Measurements from ENCODE around the gene GHR.

Gene GHR

DNA sequence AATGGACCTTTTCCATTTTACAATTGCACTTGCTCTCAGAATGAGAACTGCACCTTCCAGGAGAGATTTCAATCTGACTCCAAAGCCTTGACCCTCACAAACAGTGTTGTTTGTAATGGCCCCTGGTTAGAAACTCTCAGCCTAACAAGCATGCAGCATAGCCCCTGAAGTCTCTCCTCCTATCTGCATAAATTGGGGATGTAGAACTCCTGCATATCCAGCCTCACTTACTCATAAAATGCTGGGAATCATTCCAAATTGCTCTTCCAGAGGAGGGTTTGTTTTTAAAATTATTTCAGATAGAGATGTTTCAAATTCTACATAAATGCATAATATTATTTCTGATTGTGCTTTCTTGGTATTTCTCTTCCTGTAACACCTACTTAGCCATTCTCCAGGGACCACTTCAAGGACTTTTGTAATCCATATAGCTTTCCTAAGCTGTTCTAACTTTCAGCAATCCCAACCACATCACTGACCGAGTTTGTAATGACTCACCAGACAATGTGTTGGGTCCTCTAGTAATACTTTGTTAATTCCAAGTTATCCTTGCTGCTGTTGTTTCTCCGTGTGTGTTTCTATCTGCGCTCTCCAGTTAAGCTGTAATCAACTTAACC is 189.6 kb downstream of the GHR start:
- no peak for DNase-seq

DNA sequence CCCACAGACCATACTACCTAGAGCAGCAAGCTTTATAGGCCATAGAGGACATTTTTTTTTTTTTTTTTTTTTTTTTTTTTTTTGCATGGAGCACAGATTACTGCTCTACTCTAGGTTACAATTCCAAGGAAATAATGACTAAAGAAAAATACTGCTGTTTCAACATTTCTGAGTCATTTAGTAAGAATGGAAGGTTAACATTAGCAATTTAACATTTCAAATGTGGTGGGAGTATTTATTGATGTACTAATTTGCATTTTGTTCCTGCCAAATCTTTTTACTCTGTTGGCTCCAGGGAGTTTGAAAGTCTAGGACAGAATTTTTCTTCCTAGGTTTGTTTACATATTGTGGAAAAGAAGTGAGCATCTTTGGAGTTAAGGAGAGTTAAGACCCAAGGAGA is 191.3 kb downstream of the GHR start:
- no peak for DNase-seq

DNA sequence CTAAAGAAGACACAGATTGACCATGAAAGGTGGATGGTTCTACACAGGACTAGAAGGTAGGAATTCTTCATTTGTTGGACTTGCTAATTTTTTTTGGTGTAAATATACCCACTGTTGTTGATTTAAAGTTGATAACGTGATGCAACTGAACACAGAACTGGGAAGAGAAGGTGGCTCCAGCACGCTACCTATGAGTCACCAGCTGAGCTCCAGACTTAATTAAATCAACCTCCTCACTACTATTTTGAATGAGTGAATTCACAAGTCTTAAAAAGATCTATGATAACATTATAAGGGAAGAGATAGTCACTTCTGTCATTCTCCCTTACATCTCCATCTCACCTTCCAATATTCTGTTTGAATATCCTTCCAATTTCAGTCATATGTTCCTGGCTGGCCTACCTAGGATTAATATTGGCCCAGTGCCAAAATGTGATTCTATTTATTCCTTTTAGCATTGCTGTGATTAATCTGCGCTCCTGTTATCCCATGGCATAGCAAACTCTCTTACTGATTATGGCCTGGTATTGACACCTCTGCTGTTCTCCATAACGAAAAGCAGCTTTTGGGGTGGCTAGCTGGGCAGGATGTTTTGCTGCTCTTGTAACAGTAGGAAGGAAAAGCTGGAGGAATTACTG is 197.5 kb downstream of the GHR start:
- DNase-seq, result no peak

DNA sequence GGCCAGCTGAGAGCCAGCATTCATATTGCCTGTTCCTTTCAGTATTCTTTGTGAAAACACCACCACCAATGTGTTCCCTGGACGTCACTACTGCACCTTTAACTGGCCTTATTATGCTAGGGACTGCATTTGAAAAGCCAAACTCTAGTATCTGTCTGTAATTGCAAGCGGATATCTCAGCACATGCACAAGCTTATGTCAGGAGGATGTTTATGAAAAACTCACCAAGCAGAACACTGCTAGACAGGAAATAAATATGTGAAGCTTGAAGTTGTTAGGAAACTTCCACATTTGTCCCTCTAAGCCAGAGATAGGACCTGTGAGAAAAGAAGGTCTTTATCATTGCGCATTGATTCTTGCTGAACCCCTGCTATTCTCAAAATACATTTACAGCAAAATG is 198.0 kb downstream of the GHR start:
- DNase-seq, result no peak

DNA sequence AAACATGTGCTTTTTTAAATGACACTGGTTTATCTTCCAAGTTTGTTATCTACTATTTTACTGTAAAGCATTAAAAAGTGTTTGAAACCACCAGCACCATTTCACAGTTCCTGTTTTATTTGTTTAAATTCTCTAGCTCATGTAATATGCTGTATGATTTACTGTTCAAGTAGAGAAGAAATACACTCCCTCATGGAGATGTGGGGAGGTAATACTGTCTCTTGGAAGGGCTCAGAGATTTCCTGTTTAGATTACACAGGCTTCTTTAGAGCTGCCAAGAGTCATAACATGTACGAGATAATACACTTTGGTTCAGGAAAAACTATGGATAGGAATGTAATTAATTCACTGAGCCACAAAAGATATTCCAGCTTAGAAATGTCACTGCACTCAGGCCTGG is 198.4 kb downstream of the GHR start:
- DNase-seq, result no peak

DNA sequence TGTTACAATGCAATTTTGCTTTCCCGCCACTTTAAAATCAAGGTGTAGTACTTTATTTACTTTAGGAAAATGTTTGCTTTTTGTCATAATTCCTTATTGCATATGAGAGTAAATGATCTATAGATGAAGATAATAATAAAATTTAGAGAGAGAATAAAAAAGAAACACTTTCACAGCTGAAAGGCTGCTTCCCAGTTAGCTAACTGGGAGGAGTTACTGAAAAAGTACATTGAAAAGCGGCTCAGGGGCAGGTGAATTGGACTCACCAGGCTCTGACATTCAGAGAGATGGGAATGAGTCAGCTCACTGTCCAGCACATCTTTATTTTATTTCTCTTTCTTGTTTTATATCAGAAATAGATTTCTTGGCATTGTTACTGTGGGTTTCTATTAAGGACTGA is 201.7 kb downstream of the GHR start:
- DNase-seq, result no peak

DNA sequence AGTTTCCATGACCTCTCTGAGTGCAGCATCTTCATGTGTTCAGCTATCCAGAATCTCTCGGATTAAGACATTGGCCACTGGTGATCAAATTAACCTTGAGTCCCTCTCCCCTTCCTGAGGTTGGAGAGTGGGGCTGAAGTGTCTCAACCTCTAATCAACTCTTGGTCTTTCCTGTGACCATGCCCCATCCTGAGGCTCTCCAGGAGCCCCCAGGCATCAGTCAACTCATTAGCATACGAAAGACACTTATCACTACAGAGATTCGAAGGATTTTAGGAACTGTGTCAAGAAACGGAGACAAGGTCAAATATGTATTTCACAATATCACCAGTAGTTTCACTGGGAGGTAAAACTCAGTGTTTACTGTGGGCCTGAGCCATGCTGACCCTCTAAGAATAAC is 203.2 kb downstream of the GHR start:
- DNase-seq, result no peak

DNA sequence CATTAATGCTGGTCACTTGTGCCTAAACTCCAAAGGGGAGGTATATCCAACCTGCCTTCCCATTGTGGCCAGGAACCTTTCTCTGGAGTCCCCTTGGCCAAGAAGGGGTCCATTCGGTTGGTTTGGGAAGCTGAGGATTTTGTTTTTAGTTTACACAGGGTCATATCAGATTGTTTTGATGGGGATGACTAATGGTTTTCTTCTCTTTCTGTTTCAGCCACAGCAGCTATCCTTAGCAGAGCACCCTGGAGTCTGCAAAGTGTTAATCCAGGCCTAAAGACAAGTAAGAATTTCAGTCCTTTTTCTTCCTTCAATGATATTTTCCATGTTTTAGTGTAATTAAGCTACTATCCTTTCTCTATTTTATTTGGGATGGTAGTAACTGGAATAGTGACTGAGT is 205.6 kb downstream of the GHR start:
- no peak for DNase-seq

DNA sequence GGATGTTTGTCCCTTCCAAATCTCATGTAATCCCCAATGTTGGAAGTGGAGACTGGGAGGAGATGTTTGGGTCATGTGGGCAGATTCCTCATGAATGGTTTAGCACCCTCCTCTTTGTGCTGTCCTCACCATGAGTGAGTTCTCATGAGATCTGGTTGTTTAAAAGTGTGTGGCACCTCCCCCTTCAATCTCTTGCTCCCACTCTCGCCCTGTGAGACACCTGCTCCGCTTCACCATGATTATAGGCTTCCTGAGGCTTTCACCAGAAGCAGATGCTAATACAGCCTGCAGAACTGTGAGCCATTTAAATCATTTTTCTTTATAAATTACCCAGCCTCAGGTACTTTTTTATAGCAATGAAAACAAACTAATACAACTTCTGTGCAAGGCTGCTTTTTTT is 206.0 kb downstream of the GHR start:
- DNase-seq, result no peak

DNA sequence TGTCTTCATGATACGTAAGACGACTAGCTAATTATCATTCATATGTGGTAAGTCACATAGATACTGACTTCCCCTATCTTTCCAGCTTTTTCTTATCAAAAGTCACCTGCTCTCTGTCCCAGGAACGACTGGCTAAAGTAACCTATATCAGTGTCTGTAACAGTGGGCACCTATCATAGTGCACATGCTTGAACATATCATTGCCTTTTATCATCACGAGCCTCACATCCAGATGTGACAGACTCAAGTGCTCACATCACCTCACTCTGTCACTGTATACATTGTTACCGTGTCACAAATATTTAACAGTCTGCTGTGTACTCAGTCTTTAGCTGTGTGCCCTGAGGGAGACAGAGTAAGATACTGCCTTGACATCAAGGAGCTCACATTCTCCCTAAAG is 208.0 kb downstream of the GHR start:
- DNase-seq, result no peak

DNA sequence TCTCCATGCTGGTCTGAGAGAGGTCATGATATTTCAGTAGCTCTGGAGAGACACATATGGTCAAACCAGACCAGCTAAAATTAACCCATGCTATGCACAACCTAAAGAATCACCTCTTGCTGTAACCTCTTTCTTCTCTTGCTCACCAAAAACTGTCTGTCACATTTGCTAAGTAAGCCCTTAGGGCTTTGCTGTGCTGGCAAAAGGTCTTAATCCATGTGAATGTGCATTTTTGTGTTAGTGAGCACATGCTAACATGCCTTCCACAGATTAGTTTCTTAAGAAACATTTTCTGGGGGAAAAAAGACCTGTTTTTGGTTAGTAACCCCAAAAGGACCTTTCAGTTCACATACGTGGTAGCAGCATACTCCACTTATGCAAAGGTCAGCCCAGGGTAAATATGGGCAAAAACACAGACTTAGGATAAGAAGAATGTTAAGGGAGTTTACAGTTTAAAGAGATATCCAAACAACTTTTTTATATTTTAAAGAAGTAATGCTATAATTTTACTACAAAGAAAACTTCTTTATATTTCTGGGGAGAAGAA is 209.2 kb downstream of the GHR start:
- DNase-seq, result no peak

DNA sequence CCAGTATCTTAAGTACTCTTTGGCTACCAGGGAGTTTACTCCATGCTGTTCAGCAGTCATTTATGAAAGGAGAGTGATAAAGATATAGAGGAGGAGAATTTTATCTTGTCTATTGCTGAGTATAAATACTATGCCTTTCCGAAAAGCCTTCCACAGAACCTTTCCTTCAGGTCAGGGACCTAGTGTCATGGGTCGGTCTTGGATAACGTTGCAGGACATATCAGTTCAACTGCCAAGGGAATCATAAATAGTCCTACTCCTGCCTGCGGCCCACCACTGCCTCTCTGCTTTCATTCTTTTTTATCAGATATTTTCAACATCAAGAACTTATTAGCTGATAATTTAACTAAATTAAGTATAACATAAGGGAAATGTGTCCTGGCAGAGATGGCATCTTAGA is 211.3 kb downstream of the GHR start:
- DNase-seq, result no peak

DNA sequence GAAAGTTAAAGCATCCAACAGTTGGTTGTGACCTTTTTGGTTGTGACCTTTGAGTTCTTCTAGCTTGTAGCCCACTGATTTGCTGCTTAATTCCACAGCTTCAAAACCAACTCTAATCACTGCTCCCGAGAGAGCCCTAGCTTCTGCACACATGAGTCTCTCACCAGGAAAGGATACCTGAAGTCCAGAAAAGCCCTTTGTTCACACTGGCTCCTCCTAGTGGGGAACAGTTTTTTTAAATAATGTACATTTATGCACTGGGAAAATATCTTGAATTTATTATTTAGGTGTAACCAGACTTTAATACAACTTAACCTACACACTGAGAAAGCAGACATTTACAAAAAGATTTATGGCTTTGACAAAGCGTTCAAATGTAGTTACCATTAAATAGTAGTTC is 213.2 kb downstream of the GHR start:
- DNase-seq, result no peak

DNA sequence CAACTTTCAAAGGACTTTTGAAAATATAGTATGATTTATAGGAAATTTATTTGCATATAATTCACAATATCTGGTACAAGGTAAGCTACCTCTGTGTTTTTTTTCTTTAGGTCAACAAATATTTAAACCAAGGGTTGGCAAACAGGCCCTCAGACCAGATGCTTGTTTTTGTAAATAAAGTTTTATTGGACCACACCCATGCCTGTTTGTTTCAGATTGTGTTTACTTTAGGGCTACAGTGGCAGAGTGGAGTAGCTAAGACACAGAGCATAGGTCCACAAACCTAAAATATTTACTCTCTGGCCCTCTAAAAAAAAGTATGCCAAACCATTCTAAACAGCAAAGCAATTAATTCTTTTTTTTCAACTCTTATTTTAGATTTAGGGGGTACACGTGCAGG is 213.7 kb downstream of the GHR start:
- no peak for DNase-seq

DNA sequence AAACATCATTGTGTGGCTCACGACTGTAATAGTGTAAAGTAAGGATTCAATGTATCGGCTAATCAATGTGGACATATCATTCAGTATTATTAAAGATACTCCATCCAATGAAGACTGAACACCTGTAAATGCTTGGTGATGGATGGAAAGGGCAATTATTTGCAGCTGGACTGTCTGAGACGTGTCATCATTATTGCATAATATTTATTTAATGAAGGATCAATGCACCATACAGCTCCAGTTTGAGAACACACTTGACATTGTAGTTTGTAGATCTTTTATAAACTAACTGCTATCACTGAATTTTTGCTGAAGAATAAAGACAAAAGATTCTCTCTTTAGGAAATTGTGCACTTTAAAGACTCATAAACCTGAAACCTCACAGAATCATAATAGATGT is 215.7 kb downstream of the GHR start:
- no peak for DNase-seq

DNA sequence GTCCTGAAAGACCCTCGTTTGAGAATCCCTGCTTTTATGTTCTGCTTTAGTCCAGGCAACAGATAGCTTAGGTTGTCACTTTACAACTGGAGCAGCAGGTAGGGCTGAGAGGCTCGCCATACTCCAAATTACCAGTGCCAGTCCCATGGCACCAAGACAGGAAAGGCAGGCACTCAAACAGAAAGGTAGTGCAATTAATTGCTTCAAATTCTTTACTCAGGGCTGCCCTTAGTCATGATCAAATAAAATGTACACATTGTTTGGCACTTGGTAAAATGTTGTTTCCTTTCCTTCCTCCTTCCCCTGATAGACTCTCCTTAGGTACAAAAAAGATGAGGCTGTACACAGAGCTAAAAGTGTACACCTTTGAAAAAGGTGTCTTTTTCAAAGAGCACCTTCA is 217.6 kb downstream of the GHR start:
- DNase-seq, result no peak

DNA sequence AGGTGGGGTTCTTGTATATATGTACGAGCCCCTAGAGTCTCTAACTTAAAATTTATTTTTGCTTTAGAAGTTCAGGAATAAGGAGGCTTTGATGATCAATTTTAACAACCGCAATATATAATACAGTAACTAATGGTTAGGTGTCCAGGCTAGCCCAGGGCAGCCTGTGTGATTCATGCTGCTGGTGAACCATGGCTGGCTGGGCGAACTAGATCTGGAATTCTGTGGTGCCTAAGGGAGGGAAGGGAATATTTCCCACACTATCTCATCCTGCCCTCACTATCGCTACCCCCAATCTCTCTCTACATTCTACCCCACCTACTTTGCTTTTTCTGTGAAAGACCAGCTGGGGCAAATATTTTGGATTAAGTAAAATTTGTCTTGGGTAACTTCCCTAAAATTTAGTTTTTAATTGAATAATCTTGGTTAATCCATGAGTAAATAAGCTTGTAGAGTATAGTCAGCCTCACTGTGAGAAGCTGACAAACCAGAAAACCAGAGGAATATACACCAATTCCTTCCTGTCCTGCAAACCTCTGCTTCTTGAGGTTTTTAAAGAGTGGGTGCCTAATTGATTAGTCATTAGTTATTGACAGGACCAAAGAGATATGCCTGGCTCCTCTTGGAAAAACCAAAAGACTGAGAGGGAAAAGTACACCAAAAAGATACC is 218.2 kb downstream of the GHR start:
- DNase-seq, result no peak

DNA sequence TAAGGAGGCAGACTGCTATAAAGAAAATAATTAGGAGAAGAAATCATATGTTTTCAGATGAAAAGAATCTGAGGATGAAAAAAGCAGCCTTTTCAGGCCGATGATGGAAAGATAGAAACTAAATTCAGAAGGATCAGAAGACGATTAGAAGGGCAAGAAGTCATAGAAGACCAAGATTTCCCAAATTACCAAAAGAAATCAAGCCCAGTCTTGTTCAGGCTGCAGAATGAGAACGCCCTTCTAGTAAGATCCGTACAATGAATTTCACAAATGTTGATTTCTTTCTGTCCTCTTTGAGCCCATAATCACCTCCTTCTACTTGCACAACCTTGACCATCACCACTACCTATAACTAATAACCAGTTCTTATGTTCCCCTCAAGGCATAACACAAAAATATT is 218.8 kb downstream of the GHR start:
- no peak for DNase-seq

DNA sequence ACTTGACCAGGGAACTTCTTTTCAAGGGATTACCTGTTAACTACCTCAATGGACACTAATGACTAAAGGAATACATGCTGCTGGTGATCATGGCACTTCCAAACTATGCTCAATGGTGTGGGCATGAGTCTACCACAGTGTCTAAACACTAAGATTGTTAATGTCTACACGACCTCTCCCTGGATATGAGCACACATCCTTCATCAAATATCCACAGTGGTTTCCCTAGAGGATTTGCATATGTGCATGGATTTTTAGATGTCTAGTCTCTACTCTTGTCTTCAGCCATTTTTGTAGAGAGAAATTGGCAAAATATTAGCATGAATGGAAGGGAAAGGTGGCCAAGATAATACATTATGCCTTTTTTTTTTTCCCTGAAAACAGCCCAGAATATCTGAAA is 220.1 kb downstream of the GHR start:
- DNase-seq, result no peak

DNA sequence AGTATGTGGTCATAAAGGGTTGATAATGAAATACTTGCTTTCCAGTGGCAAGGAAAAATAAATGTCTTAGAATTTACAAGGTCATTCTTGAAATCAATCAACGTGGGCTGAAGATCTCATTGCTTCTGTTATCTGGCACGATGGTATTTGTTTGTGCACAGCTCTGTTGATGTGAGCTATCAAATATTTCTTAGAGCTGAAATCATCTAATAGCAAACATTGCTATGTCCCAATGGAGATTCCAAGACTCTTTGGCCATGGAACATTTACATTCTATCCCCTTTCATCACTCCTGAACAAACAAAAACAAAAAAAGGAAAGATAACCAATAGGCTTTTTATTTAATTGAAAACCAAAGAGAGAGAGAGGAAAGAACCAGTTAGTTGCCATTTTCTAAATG is 221.9 kb downstream of the GHR start:
- DNase-seq, result no peak

DNA sequence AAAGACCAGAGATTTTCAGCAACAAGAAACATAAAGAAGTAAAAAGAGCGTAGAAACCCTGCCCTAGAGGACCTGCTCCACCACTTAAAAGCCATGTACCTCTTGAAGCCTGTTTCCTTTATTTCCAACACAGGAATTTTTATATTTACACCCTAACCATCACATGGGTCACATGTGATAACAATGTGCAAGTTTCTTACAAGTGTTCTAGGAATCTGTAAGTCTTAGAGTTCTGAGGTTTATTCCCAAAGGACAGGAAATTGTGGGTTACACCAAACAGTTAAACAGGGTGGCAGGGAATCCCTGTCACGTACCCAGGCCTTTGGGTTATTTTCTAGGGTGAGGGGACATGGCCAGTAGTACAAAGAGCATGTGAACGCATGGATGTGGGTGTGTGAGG is 224.8 kb downstream of the GHR start:
- no peak for DNase-seq

DNA sequence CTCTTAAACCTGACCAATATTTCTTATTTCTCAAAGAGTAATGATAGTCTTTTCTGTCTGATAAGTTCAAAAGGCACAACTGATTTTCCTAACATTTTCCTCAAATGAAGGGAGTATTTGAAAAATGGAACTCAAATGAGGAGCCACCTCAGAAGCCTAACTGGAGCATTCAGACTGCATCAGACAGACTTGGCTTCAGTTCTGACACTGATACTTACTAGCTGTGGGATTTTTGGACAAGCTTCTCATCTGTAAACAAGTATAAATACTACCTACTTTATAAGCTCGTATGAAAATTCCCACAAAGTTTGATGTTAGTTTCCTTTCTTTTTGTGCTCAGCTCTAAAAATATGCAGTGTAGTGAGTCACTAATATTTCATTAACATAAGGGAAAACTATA is 225.7 kb downstream of the GHR start:
- no peak for DNase-seq

DNA sequence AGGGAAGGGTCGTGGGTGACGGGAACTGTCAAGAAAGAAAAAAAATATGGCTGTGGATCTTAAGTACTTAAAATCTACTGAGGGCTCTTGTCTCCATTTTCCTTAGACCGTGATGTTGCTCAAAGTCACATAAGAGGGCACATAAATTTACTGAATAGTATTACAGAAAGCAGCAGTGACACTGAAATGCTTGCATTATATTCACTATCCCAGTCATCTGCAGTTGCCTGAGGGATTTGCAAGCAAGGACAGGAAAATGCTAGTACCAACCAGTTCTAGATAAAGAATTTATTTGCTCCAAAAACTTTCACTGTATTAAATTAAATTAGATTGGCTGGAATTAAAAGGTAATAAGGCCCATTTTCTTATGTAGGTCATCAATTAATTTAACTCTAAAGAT is 226.8 kb downstream of the GHR start:
- no peak for DNase-seq

DNA sequence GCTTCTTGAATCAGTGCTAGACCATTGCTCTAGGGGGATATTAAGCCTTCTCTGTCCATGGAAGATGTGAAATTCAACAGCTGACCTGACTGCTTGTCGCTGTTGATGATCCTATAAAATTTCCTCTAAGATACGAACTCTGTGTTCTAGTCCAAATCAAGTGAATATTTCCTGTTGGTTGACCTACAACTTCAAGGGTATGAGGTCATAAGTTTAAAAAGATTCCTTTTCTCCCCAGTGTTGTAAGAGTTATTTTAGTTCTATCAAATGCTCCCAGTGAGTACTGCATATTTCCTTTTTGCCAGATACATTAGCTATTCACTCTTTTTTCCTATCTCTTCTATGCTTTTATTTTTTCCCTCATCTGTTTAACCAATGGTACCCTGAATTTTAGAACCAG is 230.5 kb downstream of the GHR start:
- DNase-seq, result no peak

DNA sequence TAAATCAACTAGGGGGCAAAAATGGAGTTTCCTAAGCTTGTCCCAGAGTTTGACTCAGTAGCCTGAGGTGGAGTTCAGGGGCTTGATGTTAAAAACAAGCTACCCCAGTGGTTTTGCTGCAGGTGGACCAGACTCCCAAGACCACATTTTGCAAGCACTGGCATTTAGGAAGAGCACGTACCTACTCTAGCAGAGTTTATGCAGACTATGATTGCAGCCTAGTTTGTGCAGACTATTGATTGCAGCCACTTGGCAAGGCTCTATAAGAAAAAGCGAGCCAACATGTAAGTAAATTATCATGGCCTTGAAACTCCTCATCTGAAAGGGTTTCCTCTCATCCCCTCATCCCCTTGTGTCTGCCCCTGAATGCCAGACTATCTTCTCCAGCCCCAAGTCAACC is 231.4 kb downstream of the GHR start:
- DNase-seq, result no peak
